ENCODE measurements around the gene FCER1A.

DNA sequence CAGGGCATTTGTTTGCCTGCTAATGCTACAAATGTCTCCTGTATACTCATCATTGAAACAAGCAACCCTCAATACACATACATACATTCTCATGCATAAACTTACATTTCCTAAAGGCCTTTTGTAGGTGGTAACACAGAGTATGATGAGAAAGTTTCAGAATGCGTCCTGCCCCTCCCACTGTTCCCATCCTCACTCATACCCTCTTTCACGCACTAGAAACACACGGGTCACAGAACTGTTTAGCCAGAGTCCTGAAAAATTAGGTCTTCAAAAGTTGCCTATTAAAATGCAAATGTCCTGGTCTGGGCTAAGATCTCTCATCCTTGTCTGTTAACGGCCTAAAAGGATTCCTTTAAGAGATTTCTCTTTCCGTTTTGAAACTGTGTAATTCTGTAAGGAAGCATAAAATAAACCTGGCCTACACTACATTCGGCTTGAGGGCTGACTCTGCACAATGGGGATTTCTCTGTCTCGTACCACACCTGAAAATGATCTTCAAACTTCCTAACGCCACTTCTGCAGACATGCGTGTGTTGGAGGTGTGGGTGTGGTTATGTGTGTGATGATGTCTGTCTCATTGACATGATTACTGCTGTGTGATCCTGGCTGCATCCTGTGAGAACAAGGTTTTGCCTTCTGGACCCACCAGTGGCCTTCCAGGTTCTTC lies 5.3 kb upstream of the FCER1A start:
- TF ChIP-seq, protein P1, sequence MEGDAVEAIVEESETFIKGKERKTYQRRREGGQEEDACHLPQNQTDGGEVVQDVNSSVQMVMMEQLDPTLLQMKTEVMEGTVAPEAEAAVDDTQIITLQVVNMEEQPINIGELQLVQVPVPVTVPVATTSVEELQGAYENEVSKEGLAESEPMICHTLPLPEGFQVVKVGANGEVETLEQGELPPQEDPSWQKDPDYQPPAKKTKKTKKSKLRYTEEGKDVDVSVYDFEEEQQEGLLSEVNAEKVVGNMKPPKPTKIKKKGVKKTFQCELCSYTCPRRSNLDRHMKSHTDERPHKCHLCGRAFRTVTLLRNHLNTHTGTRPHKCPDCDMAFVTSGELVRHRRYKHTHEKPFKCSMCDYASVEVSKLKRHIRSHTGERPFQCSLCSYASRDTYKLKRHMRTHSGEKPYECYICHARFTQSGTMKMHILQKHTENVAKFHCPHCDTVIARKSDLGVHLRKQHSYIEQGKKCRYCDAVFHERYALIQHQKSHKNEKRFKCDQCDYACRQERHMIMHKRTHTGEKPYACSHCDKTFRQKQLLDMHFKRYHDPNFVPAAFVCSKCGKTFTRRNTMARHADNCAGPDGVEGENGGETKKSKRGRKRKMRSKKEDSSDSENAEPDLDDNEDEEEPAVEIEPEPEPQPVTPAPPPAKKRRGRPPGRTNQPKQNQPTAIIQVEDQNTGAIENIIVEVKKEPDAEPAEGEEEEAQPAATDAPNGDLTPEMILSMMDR (IDR thresholded peaks at IDR 0.05 in 4 of 5, conservative IDR thresholded peaks at IDR 0.05 in 1 of 5) = no peak
- no peak for TF ChIP-seq POLR2A (IDR thresholded peaks at IDR 0.05)

All from gastrocnemius medialis (tissue), 4 donors.